GM21619 (cell line): ENCODE measurements around the gene TMEM260.
"Not testable (repeated sequence)": the region's sequence is repeated elsewhere in the genome, so short reads cannot be mapped to it uniquely, and the experiment has no call there.

Experiments
- ATAC-seq: cut with Tn5 transposase; IDR thresholded peaks from one replicate; pipeline ENCODE4 v1.9.1; 2021; ENCODE audit not compliant: unreplicated experiment

Gene TMEM260

DNA sequence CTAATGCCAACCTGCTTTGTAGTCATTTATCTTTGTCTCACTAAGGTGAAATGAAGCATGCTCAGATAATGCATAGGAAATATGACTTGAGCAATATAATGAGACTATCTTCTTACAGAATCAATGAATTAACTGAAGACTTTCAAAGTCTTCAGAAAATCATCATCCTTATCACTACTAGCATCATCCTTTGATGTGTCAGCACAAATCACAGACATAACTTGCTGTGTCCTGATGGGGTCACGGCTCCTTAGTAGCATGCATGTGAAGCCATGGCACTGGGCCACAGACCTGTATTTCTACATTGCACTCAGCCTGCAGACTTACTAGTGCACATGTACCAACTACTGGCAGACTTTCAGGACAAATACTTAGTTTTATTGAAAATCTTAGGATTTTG lies 18.9 kb downstream of the TMEM260 start:
- ATAC-seq: no peak

GRCh38 chr14:56603648-56604047 lies 24.1 kb downstream of the TMEM260 start:
- no peak for ATAC-seq

DNA sequence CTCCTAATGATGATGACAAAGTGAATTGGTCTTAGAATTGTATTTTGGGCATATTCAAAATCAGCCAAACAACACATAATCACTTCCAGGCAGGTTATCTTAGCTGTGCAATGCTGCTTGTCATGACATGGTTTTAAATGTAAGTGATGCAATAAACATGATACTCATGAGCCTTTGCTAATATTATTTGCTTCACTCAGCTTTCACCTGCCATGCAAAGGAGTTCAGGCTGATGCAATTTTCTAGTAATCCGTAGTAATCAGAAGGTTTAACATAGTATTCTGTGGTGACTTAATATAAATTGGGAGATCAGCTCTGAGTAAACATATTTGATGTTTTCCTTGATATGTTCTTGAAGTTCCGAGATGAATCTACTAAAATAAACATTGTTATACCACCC lies 29.1 kb downstream of the TMEM260 start:
- no peak for ATAC-seq

- not testable (repeated sequence) for ATAC-seq
These were observed 32.1 kb downstream of the TMEM260 start for GRCh38 chr14:56611663-56612062.

- ATAC-seq: no peak
These were observed 37.5 kb downstream of the TMEM260 start for GRCh38 chr14:56617084-56617483.

GRCh38 chr14:56630707-56631106 lies 51.1 kb downstream of the TMEM260 start:
- ATAC-seq: no peak

- no peak for ATAC-seq
These were observed 52.6 kb downstream of the TMEM260 start for GRCh38 chr14:56632195-56632594.

- no peak for ATAC-seq
These were observed 53.9 kb downstream of the TMEM260 start for GRCh38 chr14:56633544-56633943.

- ATAC-seq: no peak
These were observed 55.4 kb downstream of the TMEM260 start for GRCh38 chr14:56635041-56635440.

- ATAC-seq: no peak
These were observed 67.9 kb downstream of the TMEM260 start for GRCh38 chr14:56647493-56647892.

- ATAC-seq: no peak
These were observed 69.1 kb downstream of the TMEM260 start for GRCh38 chr14:56648508-56649301.

GRCh38 chr14:56649382-56649781 lies 69.8 kb downstream of the TMEM260 start:
- no peak for ATAC-seq

DNA sequence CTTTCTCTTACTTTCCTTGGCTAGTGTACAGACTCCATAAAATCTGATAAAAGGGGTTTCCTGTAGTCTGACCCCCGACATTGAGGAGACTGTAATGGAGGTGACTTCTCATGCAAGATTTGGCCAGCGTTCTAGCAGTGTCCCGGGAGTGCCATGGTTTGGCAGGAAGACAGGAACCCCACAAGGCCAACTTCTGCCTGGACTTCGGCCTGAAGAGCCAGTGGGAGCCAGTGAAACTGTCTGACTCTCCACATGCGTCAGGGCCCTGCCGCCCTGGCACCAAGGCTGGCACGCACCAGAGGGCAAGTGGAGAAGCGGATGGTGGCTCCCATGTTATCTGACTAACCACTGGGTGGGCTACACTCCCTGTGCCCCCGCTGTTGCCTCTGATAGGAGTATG lies 70.5 kb downstream of the TMEM260 start:
- ATAC-seq: no peak

DNA sequence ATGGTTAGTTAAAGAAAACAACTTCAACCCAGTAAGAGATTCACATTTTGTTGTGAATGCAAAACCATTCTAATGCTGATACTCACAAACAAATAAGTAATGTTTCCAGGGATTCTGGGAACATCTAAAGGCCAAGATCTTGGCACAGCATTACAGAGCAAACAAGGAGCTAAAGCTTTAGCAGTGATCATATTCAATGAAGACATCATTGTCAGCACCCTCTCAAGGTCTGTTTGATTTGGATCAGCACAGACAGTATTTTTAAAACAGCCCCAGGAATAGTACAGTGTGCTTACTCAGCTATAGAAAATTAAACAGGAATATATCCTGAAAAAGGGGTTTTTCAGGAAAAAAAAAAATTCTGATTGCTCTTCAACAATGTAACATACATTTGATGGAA lies 71.4 kb downstream of the TMEM260 start:
- ATAC-seq: no peak

DNA sequence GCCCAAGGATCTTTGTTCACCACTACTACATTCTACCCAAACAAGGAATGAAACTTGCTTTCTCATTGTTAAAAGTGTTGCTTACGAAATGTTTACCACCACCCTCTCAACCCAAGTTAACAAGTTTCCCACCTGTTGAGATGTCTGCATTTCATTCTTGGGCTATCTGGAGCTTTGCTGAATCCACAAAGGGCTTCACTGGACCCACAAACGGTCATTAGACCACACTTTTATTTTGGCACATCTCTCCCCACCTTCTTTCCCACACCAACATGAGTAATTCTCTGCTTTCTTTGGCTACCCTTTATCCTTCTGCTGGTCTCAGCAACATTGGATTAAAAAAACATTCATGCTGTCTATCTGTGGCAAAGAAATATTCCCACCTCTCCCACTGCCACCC lies 78.0 kb downstream of the TMEM260 start:
- no peak for ATAC-seq

DNA sequence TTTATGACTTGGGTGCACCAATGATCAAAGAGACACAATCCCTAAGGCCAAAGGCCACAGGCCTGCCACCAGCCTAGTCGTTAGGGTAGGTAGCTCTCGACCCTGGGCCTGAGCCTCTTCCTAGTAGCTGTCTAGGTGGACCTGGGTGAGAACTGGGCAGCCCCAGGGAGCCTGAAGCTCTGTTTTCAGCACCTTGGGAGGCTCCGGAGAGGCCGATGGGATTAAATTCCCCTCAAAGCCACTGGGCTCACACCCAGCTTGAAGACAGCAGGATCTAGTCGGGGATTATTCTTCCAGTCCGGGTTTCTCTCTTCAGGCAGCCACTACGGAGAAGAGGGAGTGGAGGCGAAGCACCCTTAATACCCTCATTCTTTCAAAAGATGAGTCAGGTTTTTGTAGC lies 79.8 kb downstream of the TMEM260 start:
- no peak for ATAC-seq

GRCh38 chr14:56659964-56660551 lies 80.5 kb downstream of the TMEM260 start:
- no peak for ATAC-seq

GRCh38 chr14:56660677-56661389 lies 81.2 kb downstream of the TMEM260 start:
- ATAC-seq: no peak

DNA sequence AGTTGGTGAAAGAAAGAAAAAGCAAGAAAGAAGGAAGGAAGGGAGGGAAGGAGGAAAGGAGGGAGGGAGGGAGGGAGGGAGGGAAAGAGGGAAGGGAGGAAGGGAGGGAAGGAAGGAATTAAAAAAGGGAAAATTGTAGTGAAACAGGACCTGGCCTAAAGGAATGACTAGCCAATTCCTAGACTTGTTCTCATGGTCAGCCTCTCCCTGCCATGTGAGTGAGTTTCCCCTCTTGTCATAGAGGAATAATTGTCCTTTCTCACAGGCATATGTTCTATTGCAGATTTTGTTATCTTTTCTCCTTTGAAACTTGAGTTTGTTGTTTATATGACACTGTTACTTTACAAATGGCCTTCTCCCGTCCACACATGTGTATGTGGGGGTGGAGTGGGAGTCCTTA lies 81.9 kb downstream of the TMEM260 start:
- ATAC-seq: no peak

DNA sequence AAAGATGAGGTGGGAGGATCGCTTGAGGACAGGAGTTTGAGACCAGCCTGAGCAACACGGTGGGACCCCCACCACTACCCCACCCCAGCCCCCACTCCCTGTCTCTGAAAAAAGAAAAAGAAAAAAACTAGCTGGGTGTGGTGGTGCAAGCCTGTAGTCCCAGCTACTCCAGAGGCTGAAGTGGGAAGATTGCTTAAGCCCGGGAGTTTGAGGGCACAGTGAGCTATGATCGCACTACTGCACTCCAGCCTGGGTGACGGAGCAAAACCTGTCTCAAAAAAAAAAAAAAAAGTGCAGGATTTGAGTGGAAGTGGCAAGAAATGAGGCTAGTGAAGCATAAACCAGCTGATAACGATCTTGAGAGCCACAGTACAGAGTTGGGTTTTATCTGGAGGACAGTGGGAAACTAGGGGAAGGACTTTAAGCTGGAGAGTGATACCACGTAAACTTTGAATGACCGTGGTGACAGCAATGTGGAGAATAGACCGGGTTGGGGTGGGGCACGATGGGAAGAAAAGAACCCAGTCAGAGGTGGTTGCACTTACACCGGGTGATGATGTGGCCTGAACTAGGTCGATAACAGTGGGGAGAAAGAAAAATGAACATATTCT lies 85.3 kb downstream of the TMEM260 start:
- no peak for ATAC-seq

DNA sequence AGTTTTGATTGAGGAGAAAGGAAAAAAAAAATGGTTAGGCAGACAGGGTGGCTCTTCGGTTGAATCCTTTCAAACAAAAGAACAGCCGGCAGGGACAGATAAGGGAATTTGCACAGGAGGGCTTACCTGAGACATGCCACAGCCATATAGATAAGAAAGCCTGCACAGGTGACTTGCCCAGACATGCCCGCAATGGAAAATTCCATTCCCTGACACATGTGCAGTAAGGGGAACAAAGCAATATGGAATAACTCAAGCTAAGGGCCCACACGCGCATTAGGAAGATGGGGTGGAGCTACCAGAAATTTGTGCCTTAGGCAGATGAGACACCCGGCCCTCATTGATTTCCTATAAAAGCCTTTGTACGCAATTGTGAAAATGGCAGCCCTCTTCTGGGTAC lies 86.7 kb downstream of the TMEM260 start:
- ATAC-seq: no peak

DNA sequence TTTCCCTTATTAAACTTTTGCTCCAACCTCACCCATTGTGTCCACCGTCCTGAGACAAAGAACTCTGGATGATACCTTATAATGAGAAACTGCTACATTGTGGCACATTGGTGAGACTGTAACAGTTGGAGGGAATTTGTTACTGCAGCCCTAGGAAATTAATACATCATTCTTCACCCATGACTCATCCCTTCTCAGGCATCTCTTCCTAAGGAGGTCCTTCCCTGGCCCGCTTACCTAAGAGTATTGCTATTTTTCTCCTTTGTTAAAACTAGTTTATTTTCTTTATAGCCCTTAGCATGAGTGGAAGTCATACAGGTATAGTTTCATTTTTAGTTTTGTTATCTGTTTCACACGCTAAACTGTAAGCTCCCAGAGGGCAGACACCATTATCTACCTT lies 87.1 kb downstream of the TMEM260 start:
- ATAC-seq: no peak
